NCI-H1436 treated with DMSO at 0.1 percent for 48 hours (cell line): ENCODE data around the gene LMF2.

ENCODE experiments used
- DNase-seq: peaks from one replicate; lab custom pipeline; 2025; lab: John Stamatoyannopoulos, UW

Gene LMF2

GRCh38 chr22:50464451-50464850 lies 43.1 kb downstream of the LMF2 start:
- no peak for DNase-seq

GRCh38 chr22:50463188-50463900 lies 44.2 kb downstream of the LMF2 start:
- no peak for DNase-seq

- no peak for DNase-seq
Observed at GRCh38 chr22:50461979-50462540, 45.4 kb downstream of the LMF2 start.

- DNase-seq, result no peak
Observed at GRCh38 chr22:50461536-50461935, 46.0 kb downstream of the LMF2 start.

GRCh38 chr22:50460938-50461337 lies 46.6 kb downstream of the LMF2 start:
- DNase-seq, result no peak

- no peak for DNase-seq
Observed at GRCh38 chr22:50459496-50460140, 47.9 kb downstream of the LMF2 start.

GRCh38 chr22:50459016-50459415 lies 48.5 kb downstream of the LMF2 start:
- DNase-seq, result no peak

GRCh38 chr22:50456466-50457234 lies 50.9 kb downstream of the LMF2 start:
- no peak for DNase-seq

GRCh38 chr22:50456026-50456425 lies 51.5 kb downstream of the LMF2 start:
- DNase-seq, result no peak

- DNase-seq, result no peak
Observed at GRCh38 chr22:50455201-50455600, 52.3 kb downstream of the LMF2 start.

- no peak for DNase-seq
Observed at GRCh38 chr22:50454556-50455075, 52.9 kb downstream of the LMF2 start.
